ENCODE measurements around the gene CHRNB1. TPM values are rescaled to one million over a fixed set of nuclear protein-coding genes. Genes with fewer than 3 reads are reported as not detected.
A peak's percentile ranks its signal among the peaks of the same experiment; 100 is the strongest.

CHRNB1 gene
- total RNA-seq, 1 donor from 2014 or later = 9.8 TPM

DNA sequence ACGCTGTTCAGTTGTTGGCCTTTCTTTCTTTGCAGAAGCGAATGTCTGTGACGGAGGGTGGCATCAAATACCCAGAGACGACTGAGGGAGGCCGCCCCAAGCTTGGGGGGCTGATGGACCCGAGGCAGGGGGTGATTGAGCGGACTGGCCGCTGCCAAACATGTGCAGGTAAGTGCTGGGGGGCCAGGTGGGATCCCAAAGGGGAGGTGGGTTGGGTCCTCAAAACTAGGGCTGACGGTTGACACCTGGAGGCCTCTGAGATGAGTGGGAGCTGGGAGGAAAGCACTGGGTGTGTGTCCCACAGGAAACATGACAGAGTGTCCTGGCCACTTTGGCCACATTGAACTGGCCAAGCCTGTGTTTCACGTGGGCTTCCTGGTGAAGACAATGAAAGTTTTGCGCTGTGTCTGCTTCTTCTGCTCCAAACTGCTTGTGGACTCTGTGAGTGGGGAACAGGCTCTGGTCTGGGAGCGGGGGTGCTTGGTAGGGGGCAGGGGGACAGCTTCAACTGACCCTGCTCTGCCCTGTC lies 51.1 kb downstream of the CHRNB1 start:
- intact Hi-C loops (cut with DNase I) = loop anchor here (10.0 kb wide), 1 partner anchor 141 kb away; the partner anchor contains the start of genes KCTD11 and TMEM95
- DNase-seq (no peak), ATAC-seq (ENCODE audit: poor library complexity) (peak; percentile 8)

- ATAC-seq (ENCODE audit: poor library complexity) (peak; percentile 45), DNase-seq (no peak)
- intact Hi-C loops (cut with DNase I) = loop anchor here (10.0 kb wide), 1 partner anchor 142 kb away; the partner anchor contains the start of genes KCTD11 and TMEM95
Measured at GRCh38 chr17:7496470-7497183, 51.8 kb downstream of the CHRNB1 start.

GRCh38 chr17:7497228-7497627 lies 52.4 kb downstream of the CHRNB1 start:
- ATAC-seq (ENCODE audit: poor library complexity) (peak; percentile 35), DNase-seq (no peak)
- intact Hi-C loops (cut with DNase I) = loop anchor here (10.0 kb wide), 1 partner anchor 142 kb away; the partner anchor contains the start of genes KCTD11 and TMEM95

DNA sequence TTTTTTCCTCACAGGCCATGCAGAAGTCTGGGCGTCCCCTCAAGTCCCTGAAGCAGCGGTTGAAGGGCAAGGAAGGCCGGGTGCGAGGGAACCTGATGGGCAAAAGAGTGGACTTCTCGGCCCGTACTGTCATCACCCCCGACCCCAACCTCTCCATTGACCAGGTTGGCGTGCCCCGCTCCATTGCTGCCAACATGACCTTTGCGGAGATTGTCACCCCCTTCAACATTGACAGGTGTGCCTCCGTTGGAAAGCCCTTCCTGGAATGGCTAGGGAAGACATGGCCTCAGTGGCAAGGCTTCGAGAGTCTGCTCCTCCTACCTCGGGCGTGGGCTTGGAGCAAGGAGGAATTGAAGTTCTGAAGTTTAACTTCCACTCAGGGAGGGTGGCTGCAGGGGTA lies 52.8 kb downstream of the CHRNB1 start:
- intact Hi-C loops (cut with DNase I) = loop anchor here (10.0 kb wide), 1 partner anchor 143 kb away; the partner anchor contains the start of genes KCTD11 and TMEM95
- ATAC-seq (ENCODE audit: poor library complexity) (no peak), DNase-seq (no peak)

DNA sequence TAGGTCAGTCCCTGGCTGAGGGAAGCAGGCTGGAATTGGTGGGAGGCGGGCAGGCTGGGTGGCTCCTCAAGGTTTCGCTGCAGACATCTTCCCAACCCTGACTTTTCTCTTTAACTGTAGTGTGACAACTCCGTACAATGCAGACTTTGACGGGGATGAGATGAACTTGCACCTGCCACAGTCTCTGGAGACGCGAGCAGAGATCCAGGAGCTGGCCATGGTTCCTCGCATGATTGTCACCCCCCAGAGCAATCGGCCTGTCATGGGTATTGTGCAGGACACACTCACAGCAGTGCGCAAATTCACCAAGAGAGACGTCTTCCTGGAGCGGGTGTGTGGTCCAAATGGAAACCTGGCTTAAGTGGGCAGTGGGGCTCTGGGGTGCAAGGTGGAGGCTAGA lies 54.3 kb downstream of the CHRNB1 start:
- DNase-seq = no peak
- intact Hi-C loops (cut with DNase I) = loop anchor here (10.0 kb wide), 1 partner anchor 144 kb away; the partner anchor contains the start of genes KCTD11 and TMEM95
- no peak for ATAC-seq (ENCODE audit: poor library complexity)

GRCh38 chr17:7501729-7502128 lies 56.9 kb downstream of the CHRNB1 start:
- no peak for ATAC-seq (ENCODE audit: poor library complexity)
- intact Hi-C loops (cut with DNase I) = no loop called here

GRCh38 chr17:7502171-7502847 lies 57.4 kb downstream of the CHRNB1 start:
- intact Hi-C loops (cut with DNase I) = no loop called here
- DNase-seq (no peak), ATAC-seq (ENCODE audit: poor library complexity) (no peak)

More at GRCh38 chr17:7501729-7502128, 56.9 kb downstream of the CHRNB1 start:
- DNase-seq = no peak

DNA sequence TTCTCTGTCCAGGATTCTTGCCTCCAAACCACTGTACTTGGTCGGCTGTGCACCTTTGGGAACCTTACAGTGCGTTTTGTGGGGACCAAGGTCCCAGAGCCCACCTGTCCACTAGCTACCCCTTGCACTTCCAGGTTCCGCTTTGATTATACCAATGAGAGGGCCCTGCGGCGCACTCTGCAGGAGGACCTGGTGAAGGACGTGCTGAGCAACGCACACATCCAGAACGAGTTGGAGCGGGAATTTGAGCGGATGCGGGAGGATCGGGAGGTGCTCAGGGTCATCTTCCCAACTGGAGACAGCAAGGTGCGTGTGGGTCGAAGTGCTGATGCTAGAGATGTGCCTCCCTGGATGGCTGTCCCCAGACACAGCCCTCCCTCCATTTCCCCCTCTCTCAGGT lies 58.1 kb downstream of the CHRNB1 start:
- ATAC-seq (ENCODE audit: poor library complexity) (no peak), DNase-seq (no peak)
- intact Hi-C loops (cut with DNase I) = no loop called here

GRCh38 chr17:7503521-7503920 lies 58.7 kb downstream of the CHRNB1 start:
- DNase-seq (no peak), ATAC-seq (ENCODE audit: poor library complexity) (no peak)
- intact Hi-C loops (cut with DNase I) = no loop called here

Other genes with a start within 250 kb of the CHRNB1 start
- gene DLG4, start 225.2 kb upstream of the CHRNB1 start, total RNA-seq = 20.4 TPM
- gene ACADVL, start 225.1 kb upstream of the CHRNB1 start, total RNA-seq = 2,247 TPM
- gene DVL2, start 210.5 kb upstream of the CHRNB1 start, total RNA-seq = 20.4 TPM
- gene PHF23, start 205.6 kb upstream of the CHRNB1 start, total RNA-seq = 19.4 TPM
- gene GABARAP, start 202.6 kb upstream of the CHRNB1 start, total RNA-seq = 432 TPM
- 109 TPM for gene CTDNEP1, start 193.3 kb upstream of the CHRNB1 start, total RNA-seq
- gene ELP5, start 192.8 kb upstream of the CHRNB1 start, total RNA-seq = 71.6 TPM
- gene CLDN7, start 182.6 kb upstream of the CHRNB1 start, total RNA-seq = 0.94 TPM
- gene SLC2A4, start 163.3 kb upstream of the CHRNB1 start, total RNA-seq = 141 TPM
- 0.75 TPM for gene YBX2, start 150.4 kb upstream of the CHRNB1 start, total RNA-seq
- 295 TPM for gene EIF5A, start 137.4 kb upstream of the CHRNB1 start, total RNA-seq
- 68.8 TPM for gene GPS2, start 129.7 kb upstream of the CHRNB1 start, total RNA-seq
- gene NEURL4, start 115.7 kb upstream of the CHRNB1 start, total RNA-seq = 26.2 TPM
- gene ACAP1, start 108.5 kb upstream of the CHRNB1 start, total RNA-seq = 14.9 TPM
- 4.4 TPM for gene KCTD11, start 92.9 kb upstream of the CHRNB1 start, total RNA-seq
- gene TMEM95, start 89.9 kb upstream of the CHRNB1 start, total RNA-seq = not detected
- 2.1 TPM for gene TNK1, start 64.0 kb upstream of the CHRNB1 start, total RNA-seq
- gene PLSCR3, start 50.5 kb upstream of the CHRNB1 start, total RNA-seq = 14.0 TPM
- 61.5 TPM for gene TMEM256, start 41.0 kb upstream of the CHRNB1 start, total RNA-seq
- gene NLGN2, start 37.2 kb upstream of the CHRNB1 start, total RNA-seq = 5.8 TPM
- not detected for gene SPEM1, start 24.7 kb upstream of the CHRNB1 start, total RNA-seq
- not detected for gene SPEM2, start 19.4 kb upstream of the CHRNB1 start, total RNA-seq
- gene SPEM3, start 16.2 kb upstream of the CHRNB1 start, total RNA-seq = not detected
- 1.7 TPM for gene TMEM102, start 9.6 kb upstream of the CHRNB1 start, total RNA-seq
- 9.8 TPM for gene FGF11, start 5.5 kb upstream of the CHRNB1 start, total RNA-seq
- 60.3 TPM for gene ZBTB4, start 34.6 kb downstream of the CHRNB1 start, total RNA-seq
- not detected for gene SLC35G6, start 36.4 kb downstream of the CHRNB1 start, total RNA-seq
- gene POLR2A, start 39.3 kb downstream of the CHRNB1 start, total RNA-seq = 32.9 TPM
- 34.6 TPM for gene TNFSF12, start 104.0 kb downstream of the CHRNB1 start, total RNA-seq
- gene TNFSF13, start 113.7 kb downstream of the CHRNB1 start, total RNA-seq = 8.3 TPM
- gene SENP3, start 116.9 kb downstream of the CHRNB1 start, total RNA-seq = 30.8 TPM
- 32.0 TPM for gene CD68, start 134.6 kb downstream of the CHRNB1 start, total RNA-seq
- gene MPDU1, start 138.8 kb downstream of the CHRNB1 start, total RNA-seq = 25.9 TPM
- gene SOX15, start 145.0 kb downstream of the CHRNB1 start, total RNA-seq = 0.91 TPM
- gene FXR2, start 169.8 kb downstream of the CHRNB1 start, total RNA-seq = 101 TPM
- gene SAT2, start 182.8 kb downstream of the CHRNB1 start, total RNA-seq = 80.0 TPM
- 0.54 TPM for gene SHBG, start 185.1 kb downstream of the CHRNB1 start, total RNA-seq
- 3.1 TPM for gene ATP1B2, start 205.9 kb downstream of the CHRNB1 start, total RNA-seq
- 11.5 TPM for gene TP53, start 242.4 kb downstream of the CHRNB1 start, total RNA-seq
- 4.2 TPM for gene WRAP53, start 243.4 kb downstream of the CHRNB1 start, total RNA-seq